ENCODE results near the gene CTDP1.

CTDP1 gene

DNA sequence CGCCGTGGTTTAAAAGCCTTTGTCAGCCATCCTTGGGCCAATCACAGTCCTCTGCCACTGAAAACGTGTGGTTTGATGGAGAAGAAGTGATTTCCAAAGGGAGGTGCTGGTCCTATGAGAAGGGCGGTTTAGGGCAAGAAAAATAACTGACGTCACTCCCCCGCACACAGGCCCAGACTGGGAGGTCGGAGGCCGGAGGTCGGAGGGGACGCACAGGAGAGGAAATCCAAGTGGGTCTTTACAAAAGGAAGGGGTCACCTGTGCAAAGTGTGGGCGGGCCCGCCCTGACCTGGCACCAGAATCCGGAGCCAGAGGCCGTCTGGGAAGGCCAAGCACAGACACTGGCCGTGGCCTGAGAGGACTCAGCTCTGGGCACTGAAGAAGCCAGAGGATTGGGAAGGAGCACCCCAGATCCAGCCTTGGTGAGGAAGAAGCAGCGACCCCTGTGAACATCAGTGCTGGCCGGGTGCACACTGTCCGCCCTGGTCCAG lies 100.1 kb downstream of the CTDP1 start:
- no peak overlapping the region for H3K4me3 ChIP-seq (ENCODE audit: low read length)
- TF ChIP-seq ZNF274 (IDR thresholded peaks at IDR 0.05; ENCODE audit: low read depth, low read length) = no peak

DNA sequence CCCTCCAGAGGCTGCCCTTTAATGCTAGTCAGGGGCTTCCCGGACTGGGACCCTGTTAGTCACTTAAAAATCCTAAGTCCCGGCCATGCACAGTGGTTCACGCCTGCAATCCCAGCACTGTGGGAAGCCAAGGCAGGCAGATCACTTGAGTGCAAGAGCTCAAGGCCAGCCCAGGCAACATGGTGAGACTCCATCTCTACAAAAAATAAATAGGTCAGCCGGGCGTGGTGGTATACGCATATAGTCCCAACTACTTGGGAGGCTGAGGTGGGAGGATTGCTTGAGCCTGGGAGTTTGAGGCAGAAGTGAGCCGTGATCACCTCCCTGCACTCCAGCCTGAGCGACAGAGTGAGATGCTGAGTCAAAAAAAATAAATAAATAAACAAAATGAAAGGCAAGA lies 100.9 kb downstream of the CTDP1 start:
- TF ChIP-seq ZNF274 (IDR thresholded peaks at IDR 0.05; ENCODE audit: low read depth, low read length) = no peak
- no peak overlapping the region for H3K4me3 ChIP-seq (ENCODE audit: low read length)

DNA sequence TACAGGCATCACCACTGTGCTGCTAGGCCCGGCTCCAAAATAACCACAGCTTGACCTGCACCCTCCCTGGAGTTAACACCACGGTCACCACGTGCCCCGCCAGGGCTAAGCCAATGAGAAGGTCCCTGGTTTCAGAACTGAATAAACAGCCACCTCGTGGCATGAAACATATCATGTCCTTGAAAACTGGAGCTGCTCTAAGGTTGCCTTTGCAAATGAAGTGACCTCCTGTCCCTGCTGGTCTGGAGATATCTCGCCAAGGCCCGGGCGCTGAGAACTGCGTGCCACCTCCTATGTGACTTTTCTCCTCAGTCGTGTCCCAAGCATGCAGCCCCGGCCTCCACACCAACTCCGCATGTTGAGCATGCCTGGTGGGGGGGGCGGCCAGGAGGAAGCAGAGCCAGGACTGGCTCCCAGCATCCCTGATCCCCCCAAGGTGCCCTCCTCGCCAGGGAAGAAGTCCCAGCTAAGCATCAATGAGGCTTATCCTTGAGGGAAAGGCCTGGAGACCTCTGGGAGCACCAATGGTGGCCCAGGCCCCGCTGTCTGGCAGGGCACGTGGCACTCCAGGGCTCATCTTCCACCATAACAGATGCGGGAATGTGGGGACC lies 101.8 kb downstream of the CTDP1 start:
- no peak for TF ChIP-seq ZNF274 (IDR thresholded peaks at IDR 0.05; ENCODE audit: low read depth, low read length)

DNA sequence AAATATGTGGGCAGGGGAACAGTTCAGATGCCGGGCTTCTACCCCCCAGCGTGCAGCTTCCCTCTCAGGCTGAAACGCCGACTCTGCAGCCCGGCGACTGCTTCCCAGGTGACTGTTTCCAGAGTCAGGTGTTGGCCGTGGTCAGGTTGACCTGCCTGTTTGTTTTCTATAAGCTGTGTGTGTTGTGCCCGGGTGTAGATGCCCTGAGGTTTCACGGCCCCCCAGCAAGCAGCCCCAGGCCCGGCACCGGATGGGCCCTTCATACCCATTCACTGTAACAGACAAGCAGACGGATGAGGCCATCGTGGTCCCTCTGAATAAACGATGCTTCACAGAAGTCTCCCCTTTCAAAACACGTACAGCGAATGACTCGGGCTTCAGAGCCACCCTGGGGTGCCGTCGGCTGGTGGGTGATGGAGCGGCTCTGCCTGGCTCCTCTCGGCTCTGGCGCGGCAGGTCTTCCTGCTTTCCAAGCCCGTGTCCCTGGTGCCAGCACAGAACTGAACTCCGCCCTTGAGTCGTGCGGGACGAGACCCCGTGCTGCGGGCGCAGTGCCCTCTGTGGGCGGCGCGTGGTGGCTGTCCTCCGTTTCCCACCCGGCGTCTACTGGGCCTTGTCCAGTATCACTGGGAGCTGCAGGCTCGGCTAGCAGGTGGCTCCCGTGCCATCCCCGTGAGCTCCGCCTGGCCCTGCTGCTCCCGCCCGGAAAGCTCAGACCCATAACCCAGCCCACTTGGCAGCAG lies 103.1 kb downstream of the CTDP1 start:
- H3K4me3 ChIP-seq (ENCODE audit: low read length) = no peak overlapping the region
- no peak for TF ChIP-seq ZNF274 (IDR thresholded peaks at IDR 0.05; ENCODE audit: low read depth, low read length)

More for the DNA sequence above, 101.8 kb downstream of the CTDP1 start:
- H3K4me3 ChIP-seq (ENCODE audit: low read length) = no peak overlapping the region

DNA sequence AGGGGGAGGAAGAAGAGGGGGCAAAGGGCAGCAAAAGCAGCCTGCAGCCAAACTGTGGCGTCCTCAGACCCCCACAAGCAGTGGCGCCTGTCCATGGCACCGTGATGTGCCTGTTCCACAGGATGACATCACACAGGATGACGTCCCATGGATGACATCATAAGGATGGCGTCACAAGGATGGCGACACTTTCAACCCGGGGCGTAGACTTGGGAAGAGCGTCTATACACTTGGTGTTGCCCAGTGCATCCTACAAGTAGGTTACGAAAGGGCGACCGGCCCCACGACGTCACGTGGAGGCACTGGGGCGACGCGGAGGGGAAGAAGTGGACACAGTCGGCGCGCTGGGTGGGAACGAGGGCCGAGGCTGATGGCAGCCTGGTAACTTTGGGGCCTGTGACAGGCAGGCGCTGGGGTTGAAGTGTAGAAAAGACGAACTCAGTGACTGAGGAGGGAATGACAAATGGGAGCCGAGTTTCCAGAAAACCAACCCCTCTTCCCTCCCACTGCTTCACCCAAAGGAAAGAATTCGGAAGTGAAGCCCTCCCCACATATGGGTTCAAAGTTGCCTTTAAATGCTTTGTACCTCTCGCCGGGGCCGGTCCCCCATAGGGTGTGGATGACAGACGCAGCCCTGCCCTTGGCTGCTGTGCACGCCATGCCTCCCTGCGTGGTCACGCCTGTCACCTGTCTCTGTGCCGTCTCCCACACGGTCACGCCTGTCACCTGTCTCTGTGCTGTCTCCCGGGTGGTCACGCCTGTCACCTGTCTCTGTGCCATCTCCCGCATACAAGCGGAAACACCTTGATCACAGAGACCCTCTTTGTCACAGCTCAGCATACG lies 104.7 kb downstream of the CTDP1 start:
- H3K4me3 ChIP-seq (ENCODE audit: low read length) = no peak overlapping the region
- TF ChIP-seq ZNF274 (IDR thresholded peaks at IDR 0.05; ENCODE audit: low read depth, low read length) = no peak

DNA sequence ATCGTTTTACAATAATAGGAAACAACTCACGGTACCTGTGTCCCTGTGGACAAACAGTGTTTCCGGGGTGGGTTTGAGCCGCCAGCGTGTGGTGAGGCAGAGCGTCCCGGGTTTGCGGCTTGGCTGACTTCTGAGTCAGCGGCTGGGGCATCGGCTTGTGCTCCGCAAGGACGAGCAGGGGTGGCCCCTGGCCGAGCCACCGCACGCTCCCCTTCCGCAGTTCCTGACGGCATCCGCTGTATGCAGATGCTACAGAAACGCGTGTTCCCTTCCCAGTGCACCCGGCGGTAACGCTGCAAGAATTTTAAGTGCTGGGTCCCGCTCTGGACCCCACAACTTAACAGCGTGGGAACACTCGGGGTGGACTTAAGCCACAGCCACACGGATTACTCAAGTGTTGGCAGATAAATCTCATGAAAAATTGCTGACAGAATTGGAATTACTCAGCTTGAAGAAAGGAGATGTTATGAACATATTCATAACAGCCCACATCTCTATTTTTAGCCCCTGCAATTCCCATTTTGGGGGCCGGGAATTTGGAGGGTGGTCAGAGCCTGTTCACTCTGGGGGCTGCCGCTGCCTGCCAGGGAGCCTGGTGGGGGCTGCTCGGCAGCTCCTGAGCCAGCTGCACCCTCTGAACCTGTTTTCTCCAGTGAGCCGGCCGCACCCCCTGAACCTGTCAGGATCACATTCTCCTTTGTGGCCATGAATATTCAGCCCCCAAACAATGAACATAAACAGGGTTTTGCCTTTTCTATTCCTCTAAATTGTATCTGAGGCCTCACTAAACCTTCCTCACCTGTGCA lies 105.6 kb downstream of the CTDP1 start:
- no peak for TF ChIP-seq ZNF274 (IDR thresholded peaks at IDR 0.05; ENCODE audit: low read depth, low read length)
- no peak overlapping the region for H3K4me3 ChIP-seq (ENCODE audit: low read length)

DNA sequence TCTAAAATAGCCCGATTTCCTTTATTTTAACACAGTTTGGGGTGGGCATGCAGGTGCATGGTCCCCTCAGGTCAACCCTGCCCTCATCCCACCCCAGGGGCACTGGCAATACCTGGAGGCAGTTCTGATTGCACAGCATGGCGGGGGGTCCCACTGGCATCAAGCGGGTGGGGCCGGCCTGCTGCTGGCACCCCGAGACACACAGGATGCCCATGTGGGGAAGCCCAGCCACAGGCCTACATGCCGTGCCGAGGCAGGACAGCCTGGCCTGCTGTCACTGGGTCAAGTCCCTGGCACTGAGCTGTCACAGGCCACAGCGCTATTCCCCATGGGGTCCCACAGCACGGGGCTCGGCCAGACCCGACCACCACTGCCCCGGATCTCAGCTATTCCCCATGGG lies 106.2 kb downstream of the CTDP1 start:
- no peak overlapping the region for H3K4me3 ChIP-seq (ENCODE audit: low read length)
- TF ChIP-seq ZNF274 (IDR thresholded peaks at IDR 0.05; ENCODE audit: low read depth, low read length) = no peak

DNA sequence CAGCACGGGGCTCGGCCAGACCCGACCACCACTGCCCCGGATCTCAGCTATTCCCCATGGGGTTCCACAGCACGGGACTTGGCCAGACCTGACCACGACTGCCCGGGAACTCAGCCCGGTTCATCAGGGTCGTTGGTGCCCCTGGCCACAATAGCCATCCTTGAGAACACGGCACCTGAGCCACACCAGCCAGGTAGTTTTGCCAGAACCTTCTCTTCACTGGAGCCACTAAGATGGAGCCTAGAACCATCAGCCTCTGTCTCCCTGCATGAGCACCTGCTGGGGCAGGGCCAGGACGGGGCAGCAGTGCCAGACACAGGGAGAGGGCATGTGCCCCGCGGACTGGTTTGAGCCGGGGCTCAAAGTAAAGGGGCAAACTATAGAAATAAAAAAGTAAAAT lies 106.7 kb downstream of the CTDP1 start:
- TF ChIP-seq ZNF274 (IDR thresholded peaks at IDR 0.05; ENCODE audit: low read depth, low read length) = no peak
- no peak overlapping the region for H3K4me3 ChIP-seq (ENCODE audit: low read length)

DNA sequence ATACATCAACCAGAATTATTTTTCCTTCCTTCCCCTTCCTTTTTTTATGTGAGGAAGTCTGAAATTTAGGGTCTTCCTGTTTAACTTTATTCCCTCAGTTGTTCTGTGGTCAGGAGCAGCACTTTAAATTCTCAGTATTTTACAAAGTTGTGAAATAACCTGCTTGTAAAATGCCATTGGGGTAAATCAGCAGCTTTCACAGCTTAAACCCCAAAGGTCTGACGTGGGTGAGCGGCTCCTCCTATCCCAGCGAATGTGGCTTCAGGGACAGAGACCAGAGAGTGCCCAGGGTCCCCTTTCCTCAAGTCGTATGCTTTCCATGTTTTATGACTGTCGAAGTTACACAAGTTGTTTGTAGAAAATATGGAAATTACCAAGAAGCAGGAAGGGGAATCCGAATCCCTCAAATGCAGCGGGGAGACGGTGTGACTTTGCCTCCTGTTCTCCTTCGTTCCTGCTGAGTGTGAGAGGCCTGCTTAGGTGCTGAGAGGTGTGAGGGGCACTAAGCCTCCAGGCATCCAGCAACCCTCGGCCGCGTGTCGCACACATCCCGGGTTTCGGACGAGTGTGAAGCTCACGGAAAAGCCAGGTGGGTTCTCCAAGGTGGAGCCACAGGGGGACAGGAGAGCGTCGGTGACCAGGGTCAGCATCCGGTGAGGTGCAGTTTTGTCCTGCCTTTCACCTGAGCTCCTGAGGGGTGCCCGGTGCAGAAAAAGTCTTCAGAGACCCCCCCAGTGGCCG lies 107.4 kb downstream of the CTDP1 start:
- no peak for TF ChIP-seq ZNF274 (IDR thresholded peaks at IDR 0.05; ENCODE audit: low read depth, low read length)
- no peak overlapping the region for H3K4me3 ChIP-seq (ENCODE audit: low read length)

DNA sequence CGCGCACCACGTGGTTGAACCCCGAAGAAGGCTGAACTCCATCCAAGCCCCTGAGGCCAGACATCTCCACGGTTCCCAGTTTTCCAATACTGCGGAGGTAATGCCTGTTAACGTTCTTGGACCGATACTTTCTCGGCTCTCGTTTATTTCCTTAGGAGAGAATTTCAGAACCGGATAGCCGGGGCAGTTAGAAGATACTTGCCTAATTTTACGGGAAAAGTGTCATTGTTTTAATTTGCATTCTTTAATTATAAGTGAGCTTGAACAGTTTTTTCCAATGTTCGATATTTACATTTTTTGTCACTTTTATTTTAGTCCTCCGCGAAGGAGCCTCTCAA lies 107.9 kb downstream of the CTDP1 start:
- H3K4me3 ChIP-seq (ENCODE audit: low read length) = no peak overlapping the region
- no peak for TF ChIP-seq ZNF274 (IDR thresholded peaks at IDR 0.05; ENCODE audit: low read depth, low read length)

DNA sequence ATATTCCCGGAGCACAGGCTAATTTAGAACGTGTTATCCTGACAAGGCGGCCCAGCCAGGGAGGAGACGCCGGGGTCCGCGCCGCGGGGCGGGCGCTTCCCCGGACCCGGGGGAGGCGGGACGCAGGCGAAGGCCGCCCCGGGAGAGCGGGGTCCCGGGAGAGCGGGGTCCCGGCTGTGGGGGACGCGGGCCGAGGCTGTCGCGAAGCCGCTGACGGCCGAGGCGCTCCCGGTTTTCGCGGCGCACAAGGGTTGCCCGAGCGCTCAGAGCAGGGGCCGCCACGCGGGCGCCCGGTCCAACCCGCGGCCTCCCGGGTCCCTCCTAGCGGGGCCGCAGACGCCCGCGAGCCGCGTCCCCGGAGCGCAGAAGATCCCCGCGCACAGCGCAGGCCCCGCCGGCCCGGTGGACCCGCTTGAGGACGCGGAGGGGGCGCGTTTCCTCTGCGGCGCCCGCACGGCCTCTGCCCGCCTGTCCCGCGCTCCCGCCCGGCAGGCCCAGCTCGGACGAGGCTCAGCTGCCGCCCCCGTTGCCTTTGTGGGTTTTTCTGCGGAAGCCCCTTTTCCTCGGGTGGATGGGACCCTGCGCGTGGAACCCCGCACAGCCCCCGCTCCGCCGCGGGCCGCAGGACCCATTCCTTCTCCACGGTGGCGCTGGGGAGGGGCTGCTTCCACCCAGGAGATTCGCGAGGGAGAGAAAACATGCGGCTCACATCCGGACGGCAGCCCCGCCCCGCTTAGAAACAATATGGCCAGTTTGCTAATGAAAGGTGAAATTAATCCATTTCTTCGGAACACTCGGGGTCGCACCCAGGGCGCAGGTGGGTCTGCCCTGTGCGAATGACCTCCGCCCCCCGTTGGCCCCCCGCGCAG lies 108.5 kb downstream of the CTDP1 start:
- H3K4me3 ChIP-seq (ENCODE audit: low read length) = no peak overlapping the region
- no peak for TF ChIP-seq ZNF274 (IDR thresholded peaks at IDR 0.05; ENCODE audit: low read depth, low read length)

DNA sequence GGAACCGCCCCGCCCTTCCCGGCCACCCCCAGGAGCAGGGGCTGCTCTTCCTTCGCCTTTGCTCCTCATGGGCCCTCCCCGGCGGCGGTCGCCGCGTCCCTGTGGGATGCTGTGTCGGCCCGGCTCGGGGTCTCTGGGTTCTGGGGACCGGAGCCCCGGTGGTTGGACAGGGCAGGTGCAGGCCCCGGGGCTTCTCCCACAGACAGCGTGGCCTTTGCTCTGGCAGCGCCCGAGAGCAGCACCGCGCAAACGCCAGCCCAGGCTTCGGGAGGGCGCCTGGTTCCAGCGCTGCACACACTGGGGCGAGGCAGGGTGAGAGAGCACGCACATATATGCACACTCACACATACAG lies 109.1 kb downstream of the CTDP1 start:
- no peak overlapping the region for H3K4me3 ChIP-seq (ENCODE audit: low read length)
- TF ChIP-seq ZNF274 (IDR thresholded peaks at IDR 0.05; ENCODE audit: low read depth, low read length) = no peak

Data from GM08714 (cell line).